ENCODE data around the gene MAEA.

The MAEA gene

DNA sequence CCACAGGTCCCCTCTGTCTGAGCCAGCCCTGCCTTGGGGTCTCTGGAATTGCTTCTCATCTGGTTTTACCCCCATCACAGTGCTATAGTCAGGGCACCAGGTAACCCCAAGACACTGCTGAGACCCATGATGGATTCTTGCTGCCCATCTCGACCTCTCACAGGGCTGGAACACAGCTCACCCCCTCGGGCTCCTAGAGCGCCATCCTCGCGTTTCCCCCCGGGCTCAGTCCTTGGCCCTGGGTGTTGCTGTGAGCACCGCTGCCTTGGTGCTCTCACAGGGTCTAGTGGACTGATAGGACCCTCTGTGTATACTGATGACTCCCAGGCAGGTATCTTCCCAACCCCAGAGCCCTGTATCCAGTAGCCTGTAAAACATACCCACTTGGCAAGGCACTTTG lies 8.8 kb downstream of the MAEA start:
- DNase-seq (ENCODE audit: low read depth): no peak
- H3K4me3 ChIP-seq (ENCODE audit: control insufficient read depth, low read depth, low read length): no peak overlapping the region
- TF ChIP-seq, protein P1, sequence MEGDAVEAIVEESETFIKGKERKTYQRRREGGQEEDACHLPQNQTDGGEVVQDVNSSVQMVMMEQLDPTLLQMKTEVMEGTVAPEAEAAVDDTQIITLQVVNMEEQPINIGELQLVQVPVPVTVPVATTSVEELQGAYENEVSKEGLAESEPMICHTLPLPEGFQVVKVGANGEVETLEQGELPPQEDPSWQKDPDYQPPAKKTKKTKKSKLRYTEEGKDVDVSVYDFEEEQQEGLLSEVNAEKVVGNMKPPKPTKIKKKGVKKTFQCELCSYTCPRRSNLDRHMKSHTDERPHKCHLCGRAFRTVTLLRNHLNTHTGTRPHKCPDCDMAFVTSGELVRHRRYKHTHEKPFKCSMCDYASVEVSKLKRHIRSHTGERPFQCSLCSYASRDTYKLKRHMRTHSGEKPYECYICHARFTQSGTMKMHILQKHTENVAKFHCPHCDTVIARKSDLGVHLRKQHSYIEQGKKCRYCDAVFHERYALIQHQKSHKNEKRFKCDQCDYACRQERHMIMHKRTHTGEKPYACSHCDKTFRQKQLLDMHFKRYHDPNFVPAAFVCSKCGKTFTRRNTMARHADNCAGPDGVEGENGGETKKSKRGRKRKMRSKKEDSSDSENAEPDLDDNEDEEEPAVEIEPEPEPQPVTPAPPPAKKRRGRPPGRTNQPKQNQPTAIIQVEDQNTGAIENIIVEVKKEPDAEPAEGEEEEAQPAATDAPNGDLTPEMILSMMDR (IDR thresholded peaks at IDR 0.05; ENCODE audit: control insufficient read depth, insufficient read depth, low read depth, low read length, missing control alignments): no peak

DNA sequence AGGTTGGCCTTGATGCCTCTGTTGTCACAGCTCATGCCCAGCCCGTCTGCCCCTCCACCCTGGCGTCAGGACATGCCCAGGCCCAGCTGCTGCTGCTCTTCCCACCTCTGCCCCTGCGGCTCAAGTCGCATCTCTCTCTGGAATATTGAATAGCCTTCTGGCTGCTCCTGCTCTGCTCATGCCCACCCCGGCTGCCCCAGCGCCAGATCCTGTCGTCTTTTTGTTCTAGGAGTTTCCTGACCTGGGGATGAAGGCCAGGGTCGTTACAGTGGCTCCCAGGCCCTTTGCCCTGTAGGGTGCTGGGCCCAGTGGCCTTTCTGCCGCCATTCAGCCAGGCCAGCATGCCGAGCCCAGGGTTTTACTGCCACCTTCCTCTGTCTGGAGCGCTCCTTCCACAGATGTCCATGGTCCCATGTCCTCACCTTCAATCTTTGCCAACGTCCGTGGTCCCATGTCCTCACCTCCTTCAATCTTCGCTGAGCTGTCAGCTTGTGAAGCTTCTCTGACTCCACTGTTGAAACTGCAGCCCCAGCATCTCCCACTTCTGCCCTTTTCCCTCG lies 9.7 kb downstream of the MAEA start:
- H3K4me3 ChIP-seq (ENCODE audit: control insufficient read depth, low read depth, low read length): no peak overlapping the region
- TF ChIP-seq, protein P1 (IDR thresholded peaks at IDR 0.05; ENCODE audit: control insufficient read depth, insufficient read depth, low read depth, low read length, missing control alignments): no peak
- DNase-seq (ENCODE audit: low read depth): no peak

DNA sequence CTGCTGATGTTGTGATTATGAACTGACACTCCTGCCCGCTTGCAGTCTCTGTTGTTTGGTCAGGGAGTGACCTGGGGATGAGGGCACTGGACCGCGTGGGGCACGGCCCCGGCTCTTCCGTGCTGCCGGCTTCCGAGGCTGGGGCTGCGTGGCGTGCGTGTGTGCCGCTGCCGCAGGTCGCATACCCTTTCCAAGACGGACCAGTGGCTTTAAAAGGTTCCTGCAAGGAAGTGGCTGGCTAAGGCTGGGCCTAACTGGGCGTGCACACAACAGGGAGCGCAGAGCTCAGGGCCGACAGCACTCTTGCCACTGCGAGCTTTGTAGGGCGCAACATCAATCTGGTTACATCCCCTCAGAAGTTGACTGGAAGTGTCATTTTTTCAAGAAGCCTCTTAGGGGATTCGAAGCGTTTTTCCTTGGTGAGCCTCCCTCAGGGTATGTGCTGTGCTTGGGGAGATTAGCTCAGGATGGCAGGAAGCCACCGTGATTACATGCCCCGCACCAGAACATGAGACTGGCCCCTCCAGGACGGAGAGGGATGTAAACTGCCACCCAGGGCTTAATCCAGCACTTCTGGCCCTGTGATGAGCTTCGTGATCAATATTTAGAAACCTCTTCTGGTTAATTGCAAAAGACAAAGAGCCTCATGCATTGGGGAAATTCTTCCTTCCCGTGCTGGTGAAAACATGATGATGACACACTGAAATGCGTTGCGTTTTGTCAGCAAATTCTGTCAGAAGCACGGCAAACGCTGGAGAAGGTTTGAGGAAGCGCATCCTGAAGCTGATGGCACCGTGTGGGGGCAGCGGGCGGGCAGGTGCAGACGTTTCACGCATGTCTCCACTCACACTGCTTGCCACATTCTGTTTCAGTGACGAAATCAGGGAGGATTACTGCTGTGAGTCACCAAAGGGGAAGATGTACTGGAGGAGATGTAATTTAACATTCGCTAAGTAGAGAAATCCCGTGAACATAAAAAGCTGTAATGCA lies 11.1 kb downstream of the MAEA start:
- H3K4me3 ChIP-seq (ENCODE audit: control insufficient read depth, low read depth, low read length): no peak overlapping the region
- peak; percentile 43 for DNase-seq (ENCODE audit: low read depth)
- TF ChIP-seq, protein P1 (IDR thresholded peaks at IDR 0.05; ENCODE audit: control insufficient read depth, insufficient read depth, low read depth, low read length, missing control alignments): no peak

GRCh38 chr4:1302159-1302558 lies 12.5 kb downstream of the MAEA start:
- TF ChIP-seq, protein P1 (IDR thresholded peaks at IDR 0.05; ENCODE audit: control insufficient read depth, insufficient read depth, low read depth, low read length, missing control alignments): no peak
- no peak overlapping the region for H3K4me3 ChIP-seq (ENCODE audit: control insufficient read depth, low read depth, low read length)
- DNase-seq (ENCODE audit: low read depth): no peak

GRCh38 chr4:1305261-1305711 lies 15.6 kb downstream of the MAEA start:
- TF ChIP-seq, protein P1 (IDR thresholded peaks at IDR 0.05; ENCODE audit: control insufficient read depth, insufficient read depth, low read depth, low read length, missing control alignments): no peak
- no peak overlapping the region for H3K4me3 ChIP-seq (ENCODE audit: control insufficient read depth, low read depth, low read length)
- no peak for DNase-seq (ENCODE audit: low read depth)

- no peak overlapping the region for H3K4me3 ChIP-seq (ENCODE audit: control insufficient read depth, low read depth, low read length)
- DNase-seq (ENCODE audit: low read depth): no peak
Observed at GRCh38 chr4:1305781-1306455, 16.2 kb downstream of the MAEA start.

More at GRCh38 chr4:1305781-1306455, 16.2 kb downstream of the MAEA start:
- TF ChIP-seq, protein P1 (IDR thresholded peaks at IDR 0.05; ENCODE audit: control insufficient read depth, insufficient read depth, low read depth, low read length, missing control alignments): no peak
